Measurements from ENCODE around the gene SPINK9. TPM values are rescaled to one million over a fixed set of nuclear protein-coding genes. Genes with fewer than 3 reads are reported as not detected.
A peak's percentile ranks its signal among the peaks of the same experiment; 100 is the strongest.

Gene SPINK9
- total and polyA plus RNA-seq, 7 experiments from 2014 or later = 1.0 TPM; not detected in 6

DNA sequence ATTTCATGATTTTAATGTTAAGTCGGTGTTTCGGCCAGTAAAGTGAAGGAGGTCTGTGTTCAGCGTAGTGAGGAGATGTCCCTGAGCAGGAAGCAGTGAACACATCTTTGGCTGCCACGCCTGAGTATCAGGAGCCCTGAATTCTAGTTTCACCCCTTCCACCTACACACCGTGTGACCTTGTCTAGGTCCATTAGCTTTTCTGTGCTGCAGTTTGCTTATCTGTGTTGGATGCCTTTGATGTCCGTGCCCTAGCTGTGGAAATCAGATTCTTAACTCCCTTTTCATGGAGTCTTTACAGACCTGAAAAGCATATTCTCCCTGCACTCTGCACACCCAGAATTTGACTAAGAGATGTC lies 49.0 kb downstream of the SPINK9 start:
- Histone ChIP-seq H3K27me3 (ENCODE audit: control insufficient read depth in 2 of 2, insufficient read depth in 2 of 2, low read length in 2 of 2) (no peaks in the 10 kb centered on the region), H3K4me1 (ENCODE audit: control insufficient read depth in 2 of 2, insufficient read depth in 2 of 2, low read length in 2 of 2) (peaks cover 18 to 40% of the 10 kb centered on the region in 2 donors), H3K9me3 (ENCODE audit: control insufficient read depth in 2 of 3, low read length in 3 of 3) (no peaks in the 10 kb centered on the region), H3K4me3 (ENCODE audit: low read length) (peak overlapping the region; percentile 66), H3K36me3 (ENCODE audit: control insufficient read depth in 2 of 3, insufficient read depth in 3 of 3, low read length in 3 of 3) (no peaks in the 10 kb centered on the region), H3K27ac (ENCODE audit: low read depth, low read length) (peak overlapping the region; percentile 91)
- ATAC-seq (no peak), DNase-seq (peak in 1 of 9 donors; percentile 34)
- H3K4me1 Mint-ChIP-seq = peaks cover 45 to 78% (median 71%) of the 10 kb centered on the region in 7 donors
- peak overlapping the region; percentile 84 to 97 (median 88) for H3K4me3 Mint-ChIP-seq
- POLR2A ChIA-PET = interaction anchor here (0.6 to 2.2 kb wide), 7 partner anchors 9 to 1166 kb away, joined by 3 to 7 read pairs (median 4); no protein-coding TSS in a partner anchor
- no peaks in the 10 kb centered on the region for H3K27me3 Mint-ChIP-seq
- intact Hi-C loops (cut with micrococcal nuclease) = loop anchor here (1.0 to 10.0 kb wide), 11 partner anchors 14 to 1973 kb away; partner anchors contain the start of genes PPARGC1B (in 2 of the 2), SLC26A2 (in 2 of the 2), TCOF1 (in 2 of the 2) and CSNK1A1 (in 1 of the 2)
- peaks cover 0 to 3% (median 0%) of the 10 kb centered on the region in 11 donors for H3K9me3 Mint-ChIP-seq
- CTCF ChIA-PET = interaction anchor here (0.7 kb wide), 1 partner anchor 9 kb away, joined by 3 read pairs; no protein-coding TSS in a partner anchor
- H3K36me3 Mint-ChIP-seq = peaks cover 0 to 30% (median 3%) of the 10 kb centered on the region in 5 donors
- H3K27ac Mint-ChIP-seq = peak overlapping the region; percentile 93 to 99 (median 98)

DNA sequence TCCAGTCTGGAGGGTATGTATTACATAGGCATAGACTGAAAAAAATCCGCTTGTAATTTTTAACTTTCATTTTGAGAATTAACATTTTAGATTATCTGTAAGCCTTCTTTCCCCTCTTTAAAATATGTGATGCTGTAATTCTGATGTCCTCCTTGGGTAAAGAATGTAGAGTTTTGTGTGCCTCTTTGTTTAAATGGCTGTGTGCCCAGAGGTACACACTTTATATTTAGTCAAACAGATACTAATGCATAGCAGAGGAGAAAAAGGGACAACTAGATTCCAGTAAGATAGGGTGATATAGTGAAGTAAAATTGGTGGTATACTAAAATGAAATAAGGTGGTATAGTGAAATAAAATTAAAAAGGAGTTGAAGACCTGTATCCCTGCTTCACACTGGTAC lies 49.7 kb downstream of the SPINK9 start:
- Mint-ChIP-seq H3K36me3 (peaks cover 0 to 23% (median 3%) of the 10 kb centered on the region in 5 donors), H3K27me3 (no peaks in the 10 kb centered on the region), H3K4me3 (peak overlapping the region; percentile 84 to 97 (median 88)), H3K27ac (peak overlapping the region; percentile 93 to 99 (median 98)), H3K9me3 (peaks cover 0 to 3% (median 0%) of the 10 kb centered on the region in 11 donors), H3K4me1 (peaks cover 45 to 78% (median 64%) of the 10 kb centered on the region in 7 donors)
- intact Hi-C loops (cut with micrococcal nuclease) = loop anchor here (1.0 to 10.0 kb wide), 8 partner anchors 9 to 1620 kb away; partner anchors contain the start of genes CSNK1A1 (in 1 of the 2), HMGXB3 (in 1 of the 2), PPARGC1B (in 1 of the 2) and SLC26A2 (in 1 of the 2)
- ChIA-PET POLR2A (interaction anchor here (0.6 to 2.2 kb wide), 4 partner anchors 11 to 1577 kb away, joined by 3 to 7 read pairs (median 6); no protein-coding TSS in a partner anchor), CTCF (interaction anchor here (0.7 kb wide), 1 partner anchor 10 kb away, joined by 3 read pairs; no protein-coding TSS in a partner anchor)
- Histone ChIP-seq H3K36me3 (ENCODE audit: control insufficient read depth in 2 of 3, insufficient read depth in 3 of 3, low read length in 3 of 3) (no peaks in the 10 kb centered on the region), H3K27ac (ENCODE audit: low read depth, low read length) (peak overlapping the region; percentile 91), H3K4me3 (ENCODE audit: low read length) (peak overlapping the region; percentile 66), H3K4me1 (ENCODE audit: control insufficient read depth in 2 of 2, insufficient read depth in 2 of 2, low read length in 2 of 2) (peaks cover 18 to 33% of the 10 kb centered on the region in 2 donors), H3K9me3 (ENCODE audit: control insufficient read depth in 2 of 3, low read length in 3 of 3) (no peaks in the 10 kb centered on the region), H3K27me3 (ENCODE audit: control insufficient read depth in 2 of 2, insufficient read depth in 2 of 2, low read length in 2 of 2) (no peaks in the 10 kb centered on the region)
- ATAC-seq (no peak), DNase-seq (no peak)

GRCh38 chr5:148386041-148386440 lies 50.7 kb downstream of the SPINK9 start:
- H3K27ac Mint-ChIP-seq = peak overlapping the region in 8 of 9 donors; percentile 92 to 99 (median 97)
- ATAC-seq (no peak), DNase-seq (no peak)
- intact Hi-C loops (cut with micrococcal nuclease) = loop anchor here (1.0 to 10.0 kb wide), 6 partner anchors 8 to 1619 kb away; partner anchors contain the start of genes CSNK1A1 (in 1 of the 2), HMGXB3 (in 1 of the 2), PPARGC1B (in 1 of the 2) and SLC26A2 (in 1 of the 2)
- ChIA-PET POLR2A (interaction anchor here (0.7 kb wide), 1 partner anchor 1576 kb away, joined by 3 read pairs; no protein-coding TSS in a partner anchor), CTCF (no interaction called here)
- no peak overlapping the region for H3K4me3 ChIP-seq (ENCODE audit: low read length)
- H3K9me3 ChIP-seq (ENCODE audit: control insufficient read depth in 2 of 3, low read length in 3 of 3) = no peaks in the 10 kb centered on the region
- H3K9me3 Mint-ChIP-seq = peaks cover 0 to 3% (median 0%) of the 10 kb centered on the region in 11 donors
- no peaks in the 10 kb centered on the region for H3K27me3 ChIP-seq (ENCODE audit: control insufficient read depth in 2 of 2, insufficient read depth in 2 of 2, low read length in 2 of 2)
- peak overlapping the region; percentile 91 for H3K27ac ChIP-seq (ENCODE audit: low read depth, low read length)
- H3K4me1 ChIP-seq (ENCODE audit: control insufficient read depth in 2 of 2, insufficient read depth in 2 of 2, low read length in 2 of 2) = peaks cover 18 to 41% of the 10 kb centered on the region in 2 donors
- peaks cover 51 to 86% (median 71%) of the 10 kb centered on the region in 7 donors for H3K4me1 Mint-ChIP-seq
- H3K27me3 Mint-ChIP-seq = no peaks in the 10 kb centered on the region
- H3K36me3 Mint-ChIP-seq = peaks cover 0 to 22% (median 3%) of the 10 kb centered on the region in 5 donors
- no peaks in the 10 kb centered on the region for H3K36me3 ChIP-seq (ENCODE audit: control insufficient read depth in 2 of 3, insufficient read depth in 3 of 3, low read length in 3 of 3)
- H3K4me3 Mint-ChIP-seq = peak overlapping the region; percentile 49 to 97 (median 88)

GRCh38 chr5:148387325-148387724 lies 52.0 kb downstream of the SPINK9 start:
- DNase-seq (no peak), ATAC-seq (no peak)
- CTCF ChIA-PET = no interaction called here
- no peaks in the 10 kb centered on the region for H3K27me3 ChIP-seq (ENCODE audit: control insufficient read depth in 2 of 2, insufficient read depth in 2 of 2, low read length in 2 of 2)
- peaks cover 0 to 22% (median 3%) of the 10 kb centered on the region in 5 donors for H3K36me3 Mint-ChIP-seq
- intact Hi-C loops (cut with micrococcal nuclease) = loop anchor here (10.0 kb wide), 5 partner anchors 237 to 1617 kb away; partner anchors contain the start of genes CSNK1A1 (in 1 of the 2), HMGXB3 (in 1 of the 2), PPARGC1B (in 1 of the 2) and SLC26A2 (in 1 of the 2)
- H3K27me3 Mint-ChIP-seq = no peaks in the 10 kb centered on the region
- peaks cover 0 to 3% (median 0%) of the 10 kb centered on the region in 11 donors for H3K9me3 Mint-ChIP-seq
- POLR2A ChIA-PET = no interaction called here
- H3K27ac ChIP-seq (ENCODE audit: low read depth, low read length) = no peak overlapping the region
- no peak overlapping the region for H3K4me3 ChIP-seq (ENCODE audit: low read length)
- H3K9me3 ChIP-seq (ENCODE audit: control insufficient read depth in 2 of 3, low read length in 3 of 3) = no peaks in the 10 kb centered on the region
- H3K4me1 ChIP-seq (ENCODE audit: control insufficient read depth in 2 of 2, insufficient read depth in 2 of 2, low read length in 2 of 2) = peaks cover 18 to 45% of the 10 kb centered on the region in 2 donors
- H3K36me3 ChIP-seq (ENCODE audit: control insufficient read depth in 2 of 3, insufficient read depth in 3 of 3, low read length in 3 of 3) = no peaks in the 10 kb centered on the region
- peaks cover 53 to 96% (median 82%) of the 10 kb centered on the region in 7 donors for H3K4me1 Mint-ChIP-seq
- peak overlapping the region in 9 of 10 donors; percentile 2 to 87 (median 44) for H3K4me3 Mint-ChIP-seq
- peak overlapping the region in 7 of 9 donors; percentile 4 to 93 (median 51) for H3K27ac Mint-ChIP-seq

- H3K9me3 ChIP-seq (ENCODE audit: control insufficient read depth in 2 of 3, low read length in 3 of 3) = no peaks in the 10 kb centered on the region
- intact Hi-C loops (cut with micrococcal nuclease) = loop anchor here (10.0 kb wide), 5 partner anchors 236 to 1616 kb away; partner anchors contain the start of genes CSNK1A1 (in 1 of the 2), HMGXB3 (in 1 of the 2), PPARGC1B (in 1 of the 2) and SLC26A2 (in 1 of the 2)
- no peaks in the 10 kb centered on the region for H3K36me3 ChIP-seq (ENCODE audit: control insufficient read depth in 2 of 3, insufficient read depth in 3 of 3, low read length in 3 of 3)
- ATAC-seq (no peak), DNase-seq (no peak)
- Mint-ChIP-seq H3K4me3 (peak overlapping the region in 8 of 10 donors; percentile 6 to 45 (median 22)), H3K27me3 (no peaks in the 10 kb centered on the region), H3K36me3 (peaks cover 0 to 25% (median 3%) of the 10 kb centered on the region in 5 donors), H3K27ac (peak overlapping the region in 4 of 9 donors; percentile 16 to 41 (median 28)), H3K4me1 (peaks cover 61 to 98% (median 84%) of the 10 kb centered on the region in 7 donors), H3K9me3 (peaks cover 0 to 2% (median 0%) of the 10 kb centered on the region in 11 donors)
- ChIA-PET CTCF (no interaction called here), POLR2A (no interaction called here)
- H3K4me3 ChIP-seq (ENCODE audit: low read length) = no peak overlapping the region
- no peak overlapping the region for H3K27ac ChIP-seq (ENCODE audit: low read depth, low read length)
- H3K4me1 ChIP-seq (ENCODE audit: control insufficient read depth in 2 of 2, insufficient read depth in 2 of 2, low read length in 2 of 2) = peaks cover 13 to 39% of the 10 kb centered on the region in 2 donors
- H3K27me3 ChIP-seq (ENCODE audit: control insufficient read depth in 2 of 2, insufficient read depth in 2 of 2, low read length in 2 of 2) = no peaks in the 10 kb centered on the region
Measured at GRCh38 chr5:148388696-148389095, 53.3 kb downstream of the SPINK9 start.

Data from naive thymus-derived CD4-positive, alpha-beta T cell (primary cell).